Mammary epithelial cell (primary cell): ENCODE results near the gene SEMA5B.

Experiments used
- CTCF ChIP-seq, 2 donors: IDR thresholded peaks in 1 of 2; conservative IDR thresholded peaks in 1 of 2; 2 replicates each; pipeline ENCODE4 v1.5.1; 2011 to 2012; ENCODE audit warnings: inconsistent platforms in 2 of 2, low read length in 2 of 2, mild to moderate bottlenecking in 2 of 2, control low read depth in 1 of 2, low read depth in 1 of 2; ENCODE audit not compliant: insufficient read depth in 1 of 2; ENCODE audit errors: extremely low read depth in 1 of 2
- EZH2 ChIP-seq: IDR thresholded peaks from 2 replicates; pipeline ENCODE4 v1.6.1; 2012; ENCODE audit warnings: low read length, inconsistent platforms, borderline replicate concordance

- TF ChIP-seq CTCF (conservative IDR thresholded peaks at IDR 0.05 in 1 of 2, IDR thresholded peaks at IDR 0.05 in 1 of 2; ENCODE audit: extremely low read depth in 1 of 2, insufficient read depth in 1 of 2, low read depth in 1 of 2, low read length in 2 of 2): no peak
- no peak for TF ChIP-seq EZH2
These were observed 65.4 kb downstream of the SEMA5B start for GRCh38 chr3:122962149-122962548.
